IMR-90 (cell line): ENCODE results near the gene NPHS1. TPM values are rescaled to one million over a fixed set of nuclear protein-coding genes. Genes with fewer than 3 reads are reported as not detected.

Experiments
- ATAC-seq: fragments of 200-7000 bp; cut with Tn5 transposase; 2 replicates; pipeline ENCODE4 v1.9.1; 2020; ENCODE audit warnings: low read depth, mild to moderate bottlenecking, moderate library complexity
- BruUV-seq: library from RNA; stranded (reverse); fragments of 400-500 nt; replicated peaks from 2 replicates; lab custom pipeline; 2021; lab: Mats Ljungman, UMichigan
- CTCF ChIA-PET: fragments of 300-600 bp; formaldehyde crosslinking; extraction: SDS; loops from one replicate; lab custom pipeline; 2021; ENCODE audit warnings: antibody characterized with exemption; lab: Yijun Ruan, JAX
- POLR2A ChIA-PET: fragments of 300-600 bp; sonication (Branson Sonifier 250); formaldehyde crosslinking; loops from one replicate; lab custom pipeline; 2022; ENCODE audit warnings: antibody characterized with exemption; ENCODE audit not compliant: unreplicated experiment; lab: Charles Lee
- DNase-seq: peaks from one replicate; pipeline ENCODE4 v3.0.0; 2013
- H2AFZ ChIP-seq: replicated peaks from 2 replicates; pipeline ENCODE3; 2013; ENCODE audit warnings: low read length, mild to moderate bottlenecking; ENCODE audit not compliant: poor library complexity
- H2AK5ac ChIP-seq: 2 replicates; pipeline ENCODE4 v1.6.1; 2013; ENCODE audit warnings: low read depth, low read length, inconsistent platforms
- H2AK9ac ChIP-seq: replicated peaks from 2 replicates; pipeline ENCODE3; 2013; ENCODE audit warnings: mild to moderate bottlenecking, low read depth, low read length, moderate library complexity; ENCODE audit not compliant: poor library complexity
- H2BK120ac ChIP-seq: 2 replicates; pipeline ENCODE4 v1.6.1; 2013; ENCODE audit warnings: low read depth, low read length, inconsistent platforms
- H2BK15ac ChIP-seq: 3 replicates; pipeline ENCODE4 v1.6.1; 2013; ENCODE audit warnings: low read depth, low read length, inconsistent platforms
- H2BK20ac ChIP-seq: 2 replicates; pipeline ENCODE4 v1.6.1; 2013; ENCODE audit warnings: low read depth, mild to moderate bottlenecking, inconsistent platforms, low read length, moderate library complexity
- H2BK5ac ChIP-seq: 2 replicates; pipeline ENCODE4 v1.6.1; 2013; ENCODE audit warnings: mild to moderate bottlenecking, low read depth, low read length, inconsistent platforms; ENCODE audit not compliant: poor library complexity, severe bottlenecking
- H3K14ac ChIP-seq: replicated peaks from 2 replicates; pipeline ENCODE4 v1.6.1; 2013; ENCODE audit warnings: low read depth, low read length, inconsistent platforms
- H3K18ac ChIP-seq: 2 replicates; pipeline ENCODE4 v1.6.1; 2013; ENCODE audit warnings: low read depth, low read length, control low read depth
- H3K23ac ChIP-seq: 2 replicates; pipeline ENCODE4 v1.6.1; 2013; ENCODE audit warnings: low read depth, low read length, inconsistent platforms
- H3K27ac ChIP-seq: 2 replicates; pipeline ENCODE4 v1.5.1; 2013; ENCODE audit warnings: mild to moderate bottlenecking, control low read depth, low read length; ENCODE audit not compliant: insufficient read depth
- H3K27me3 ChIP-seq: 2 replicates; pipeline ENCODE4 v1.6.1; 2013; ENCODE audit warnings: low read length; ENCODE audit not compliant: control insufficient read depth, insufficient read depth
- H3K36me3 ChIP-seq: 2 replicates; pipeline ENCODE4 v1.6.1; 2013; ENCODE audit warnings: low read length, mixed read lengths; ENCODE audit not compliant: control insufficient read depth, insufficient read depth
- H3K4ac ChIP-seq: 2 replicates; pipeline ENCODE4 v1.6.1; 2013; ENCODE audit warnings: low read depth, low read length, inconsistent platforms
- H3K4me1 ChIP-seq: 2 replicates; pipeline ENCODE4 v1.6.1; 2013; ENCODE audit warnings: low read length, mixed read lengths; ENCODE audit not compliant: control insufficient read depth, insufficient read depth
- H3K4me2 ChIP-seq: 2 replicates; pipeline ENCODE4 v1.6.1; 2013; ENCODE audit warnings: low read depth, mild to moderate bottlenecking, control low read depth, low read length, moderate library complexity
- H3K4me3 ChIP-seq: 2 replicates; pipeline ENCODE4 v1.5.1; 2013; ENCODE audit warnings: low read depth, mild to moderate bottlenecking, control low read depth, low read length, moderate library complexity; ENCODE audit not compliant: insufficient read depth
- H3K56ac ChIP-seq: 2 replicates; pipeline ENCODE4 v1.6.1; 2013; ENCODE audit warnings: low read length, inconsistent platforms; ENCODE audit not compliant: insufficient read depth; ENCODE audit errors: extremely low read depth
- H3K79me1 ChIP-seq, 2 experiments: 2 replicates each; pipeline ENCODE4 v1.6.1; 2013; ENCODE audit warnings: low read length in 2 of 2, inconsistent platforms in 1 of 2, low read depth in 1 of 2
- H3K9ac ChIP-seq: 2 replicates; pipeline ENCODE4 v1.6.1; 2013; ENCODE audit warnings: low read depth, low read length, control low read depth
- H3K9me1 ChIP-seq: 2 replicates; pipeline ENCODE4 v1.6.1; 2013; ENCODE audit warnings: low read length, inconsistent platforms; ENCODE audit not compliant: insufficient read depth
- H3K9me3 ChIP-seq: 2 replicates; pipeline ENCODE4 v1.6.1; 2013; ENCODE audit warnings: low read length; ENCODE audit not compliant: control insufficient read depth, insufficient read depth
- H4K20me1 ChIP-seq: 2 replicates; pipeline ENCODE4 v1.6.1; 2013; ENCODE audit warnings: low read length, inconsistent platforms; ENCODE audit not compliant: insufficient read depth
- H4K5ac ChIP-seq: 2 replicates; pipeline ENCODE4 v1.6.1; 2013; ENCODE audit warnings: mild to moderate bottlenecking, low read depth, low read length, control low read depth
- H4K8ac ChIP-seq, 2 experiments: 2 replicates each; pipeline ENCODE4 v1.6.1; 2013; ENCODE audit warnings: low read depth in 2 of 2, low read length in 2 of 2, control low read depth in 1 of 2, inconsistent platforms in 1 of 2
- H4K91ac ChIP-seq: 2 replicates; pipeline ENCODE4 v1.6.1; 2013; ENCODE audit warnings: low read depth, low read length, inconsistent platforms; ENCODE audit not compliant: insufficient read depth
- BHLHE40 ChIP-seq: fragments of 150-350 bp; IDR thresholded peaks from 2 replicates; pipeline ENCODE4 v1.6.1; 2016; ENCODE audit warnings: mild to moderate bottlenecking, low read depth, low read length
- CEBPB ChIP-seq: IDR thresholded peaks from 2 replicates; pipeline ENCODE4 v1.6.1; 2012; ENCODE audit warnings: low read depth, low read length, improper control_type of control experiment
- CHD1 ChIP-seq: IDR thresholded peaks from 2 replicates; pipeline ENCODE4 v1.6.1; 2012; ENCODE audit warnings: low read depth, low read length, improper control_type of control experiment
- CTCF ChIP-seq: conservative IDR thresholded peaks from 2 replicates; pipeline ENCODE4 v1.5.1; 2012; ENCODE audit warnings: mild to moderate bottlenecking, low read depth, low read length, improper control_type of control experiment
- ELK1 ChIP-seq: fragments of 150-350 bp; IDR thresholded peaks from 2 replicates; pipeline ENCODE4 v1.6.1; 2016; ENCODE audit warnings: low read depth, mild to moderate bottlenecking, low read length, moderate library complexity, borderline replicate concordance
- FOS ChIP-seq: fragments of 150-350 bp; IDR thresholded peaks from 2 replicates; pipeline ENCODE4 v1.6.1; 2016; ENCODE audit warnings: low read depth, low read length
- MAFK ChIP-seq: IDR thresholded peaks from 2 replicates; pipeline ENCODE4 v1.6.1; 2012; ENCODE audit warnings: low read depth, low read length, improper control_type of control experiment
- MAZ ChIP-seq: IDR thresholded peaks from 2 replicates; pipeline ENCODE4 v1.6.1; 2012; ENCODE audit warnings: low read depth, mild to moderate bottlenecking, low read length, improper control_type of control experiment, moderate library complexity, borderline replicate concordance
- MXI1 ChIP-seq: IDR thresholded peaks from 2 replicates; pipeline ENCODE4 v1.6.1; 2012; ENCODE audit warnings: low read depth, mild to moderate bottlenecking, low read length, moderate library complexity, borderline replicate concordance
- NFE2L2 ChIP-seq: fragments of 150-350 bp; IDR thresholded peaks from 2 replicates; pipeline ENCODE4 v1.6.1; 2016; ENCODE audit warnings: low read depth, mild to moderate bottlenecking, low read length
- POLR2A ChIP-seq: IDR thresholded peaks from 2 replicates; pipeline ENCODE4 v1.6.1; 2012; ENCODE audit warnings: mild to moderate bottlenecking, low read depth, low read length
- RAD21 ChIP-seq: IDR thresholded peaks from 2 replicates; pipeline ENCODE4 v1.6.1; 2012; ENCODE audit warnings: low read length, improper control_type of control experiment
- RCOR1 ChIP-seq: IDR thresholded peaks from 2 replicates; pipeline ENCODE4 v1.6.1; 2012; ENCODE audit warnings: mild to moderate bottlenecking, low read length, improper control_type of control experiment; ENCODE audit not compliant: insufficient replicate concordance
- RFX5 ChIP-seq: IDR thresholded peaks from 2 replicates; pipeline ENCODE4 v1.8.0; 2012; ENCODE audit warnings: low read depth, mild to moderate bottlenecking, low read length, moderate library complexity
- SMC3 ChIP-seq: fragments of 150-350 bp; IDR thresholded peaks from 2 replicates; pipeline ENCODE4 v1.6.1; 2016; ENCODE audit warnings: low read depth, mild to moderate bottlenecking, antibody characterized with exemption, low read length, moderate library complexity
- USF2 ChIP-seq: fragments of 150-350 bp; IDR thresholded peaks from 2 replicates; pipeline ENCODE4 v1.6.1; 2017; ENCODE audit warnings: mild to moderate bottlenecking, antibody characterized with exemption, low read length, low read depth
- WGBS, 2 experiments: methylation state at CpG; one replicate each; pipeline versions ENCODE4 v1.1.5 to v1.1.7; 2013; ENCODE audit warnings: missing lambda C conversion rate in 2 of 2; ENCODE audit not compliant: insufficient read length in 1 of 2; ENCODE audit errors: extremely low coverage in 2 of 2; 5-methylcytosine and 5-hydroxymethylcytosine counted together
- dilution Hi-C: fragments of 300-500 bp; cut with HindIII; formaldehyde crosslinking; loops from one replicate; pipeline ENCODE4 v1.14.3; 2018; ENCODE audit warnings: low sequenced_read_pairs; ENCODE audit not compliant: unreplicated experiment
- in situ Hi-C: fragments of 300-500 bp; cut with MboI; formaldehyde crosslinking; loops from 3 replicates; pipeline ENCODE4 v1.14.3; 2019; ENCODE audit warnings: low sequenced_read_pairs, inconsistent platforms, mixed read lengths
- intact Hi-C: fragments of 100-400 bp; cut with micrococcal nuclease; formaldehyde crosslinking; loops from 2 replicates; pipeline ENCODE4 v1.10.0; 2022
- polyA plus RNA-seq, 3 experiments: library from polyadenylated mRNA; depleted of rRNA; stranded (reverse); fragments of >200 nt; gene quantifications; 2 replicates each; pipeline ENCODE4 v1.2.3, GENCODE V29; 2012; ENCODE audit warnings: low replicate concordance in 1 of 3
- total RNA-seq: library from RNA; depleted of rRNA; stranded (reverse); fragments of >200 nt; gene quantifications from 2 replicates; pipeline ENCODE4 v1.2.3, GENCODE V29; 2012

The NPHS1 gene
- total and polyA plus RNA-seq, 2 of the 4 experiments (the other 2 are of a cell fraction), result not detected

- H2BK5ac ChIP-seq, result no peak overlapping the region
- ATAC-seq (no peak), DNase-seq (no peak)
- no peak overlapping the region for H2BK20ac ChIP-seq
- no peaks in the 10 kb centered on the region for H3K79me1 ChIP-seq
- no peak overlapping the region for H3K23ac ChIP-seq
- H2AK9ac ChIP-seq, result no peak overlapping the region
- POLR2A ChIA-PET, result no interaction called here
- no peak overlapping the region for H2BK15ac ChIP-seq
- H2AK5ac ChIP-seq, result no peak overlapping the region
- no peak overlapping the region for H3K14ac ChIP-seq
- H3K18ac ChIP-seq, result no peak overlapping the region
- H2BK120ac ChIP-seq, result no peak overlapping the region
- no peak overlapping the region for H3K4me2 ChIP-seq
- H4K8ac ChIP-seq, result no peak overlapping the region
- no peak overlapping the region for H3K56ac ChIP-seq
- in situ Hi-C loops, result no loop called here
- dilution Hi-C loops, result no loop called here
- no peak overlapping the region for H4K5ac ChIP-seq
- TF ChIP-seq NFE2L2 (no peak), POLR2A (no peak), RFX5 (no peak), BHLHE40 (no peak), CEBPB (no peak), ELK1 (no peak), USF2 (no peak), RCOR1 (no peak), MXI1 (no peak), SMC3 (no peak), RAD21 (no peak), FOS (no peak), MAFK (no peak), CHD1 (no peak), MAZ (no peak), CTCF (no peak)
- CTCF ChIA-PET, result no interaction called here
- 63% methylated on average over 2 of the region's 12 CpGs; no CpG with 5 or more reads in 1 of the 2 experiments for WGBS, 2 experiments
- H3K9ac ChIP-seq, result no peak overlapping the region
- no peak overlapping the region for H3K4me3 ChIP-seq
- no peak overlapping the region for H2AFZ ChIP-seq
- H4K20me1 ChIP-seq, result no peaks in the 10 kb centered on the region
- no peak overlapping the region for H4K91ac ChIP-seq
- no peaks in the 10 kb centered on the region for H3K9me3 ChIP-seq
- H3K4me1 ChIP-seq, result peaks cover 4% of the 10 kb centered on the region
- H3K27me3 ChIP-seq, result peaks cover 6% of the 10 kb centered on the region
- peaks cover 2% of the 10 kb centered on the region for H3K9me1 ChIP-seq
- no TSS peak for BruUV-seq
- no peaks in the 10 kb centered on the region for H3K36me3 ChIP-seq
- no peak overlapping the region for H3K27ac ChIP-seq
- H3K4ac ChIP-seq, result no peak overlapping the region
- intact Hi-C loops, result no loop called here
Measured at GRCh38 chr19:35870798-35871197, 18.5 kb upstream of the NPHS1 start.
